Liver (tissue), 9 donors: Measurements from ENCODE around the gene PARD3. TPM values are rescaled to one million over a fixed set of nuclear protein-coding genes. Genes with fewer than 3 reads are reported as not detected.

ENCODE experiments used
- DNase-seq: peaks from one replicate; pipeline ENCODE4 v3.0.0-alpha.2; 2017; ENCODE audit warnings: low spot score
- H3K27ac ChIP-seq, 2 donors: one replicate each; pipeline ENCODE4 v1.7.0; 2013; ENCODE audit warnings: inconsistent platforms in 2 of 2, low read length in 2 of 2, control low read depth in 1 of 2, low read depth in 1 of 2, mild to moderate bottlenecking in 1 of 2
- H3K27me3 ChIP-seq, 4 donors: one replicate each; pipeline versions ENCODE4 v1.6.1 to v1.7.0; 2013; ENCODE audit warnings: low read length in 3 of 4, inconsistent platforms in 1 of 4, mild to moderate bottlenecking in 1 of 4, moderate library complexity in 1 of 4; ENCODE audit not compliant: control insufficient read depth in 4 of 4, insufficient read depth in 4 of 4
- H3K36me3 ChIP-seq, 4 donors: one replicate each; pipeline versions ENCODE4 v1.6.1 to v1.7.0; 2013; ENCODE audit warnings: low read length in 3 of 4, mild to moderate bottlenecking in 3 of 4, low read depth in 1 of 4, moderate library complexity in 1 of 4; ENCODE audit not compliant: control insufficient read depth in 4 of 4, insufficient read depth in 3 of 4
- H3K4me1 ChIP-seq, 4 donors: one replicate each; pipeline versions ENCODE4 v1.6.1 to v1.7.0; 2013; ENCODE audit warnings: low read length in 3 of 4, mild to moderate bottlenecking in 3 of 4, moderate library complexity in 1 of 4; ENCODE audit not compliant: control insufficient read depth in 4 of 4, insufficient read depth in 4 of 4
- H3K4me3 ChIP-seq, 3 donors: one replicate each; pipeline versions ENCODE4 v1.6.1 to v1.7.0; 2013; ENCODE audit warnings: low read length in 3 of 3, control low read depth in 1 of 3, low read depth in 1 of 3, mild to moderate bottlenecking in 1 of 3
- H3K9ac ChIP-seq, 2 donors: one replicate each; pipeline ENCODE4 v1.7.0; 2013; ENCODE audit warnings: low read length in 2 of 2, mild to moderate bottlenecking in 2 of 2, moderate library complexity in 2 of 2, control low read depth in 1 of 2, low read depth in 1 of 2
- H3K9me3 ChIP-seq, 4 donors: one replicate each; pipeline versions ENCODE4 v1.6.1 to v1.7.0; 2013; ENCODE audit warnings: low read length in 3 of 4; ENCODE audit not compliant: control insufficient read depth in 4 of 4
- CTCF ChIP-seq: fragments of 150-350 bp; IDR thresholded peaks from 2 replicates; pipeline ENCODE4 v1.5.1; 2017; ENCODE audit warnings: improper control_type of control experiment, low read depth, low read length; ENCODE audit not compliant: missing input control
- EGR1 ChIP-seq, 2 donors: IDR thresholded peaks; 2 replicates each; pipeline ENCODE4 v1.6.1; 2016 to 2018; ENCODE audit warnings: antibody characterized with exemption in 2 of 2, low read depth in 2 of 2
- FOXA1 ChIP-seq: IDR thresholded peaks from 2 replicates; pipeline ENCODE4 v1.6.1; 2016; ENCODE audit warnings: antibody characterized with exemption
- FOXA2 ChIP-seq: IDR thresholded peaks from 2 replicates; pipeline ENCODE4 v1.6.1; 2016; ENCODE audit warnings: antibody characterized with exemption
- GABPA ChIP-seq, 2 donors: IDR thresholded peaks in 1 of 2; conservative IDR thresholded peaks in 1 of 2; 2 replicates each; pipeline ENCODE4 v1.6.1; 2016; ENCODE audit warnings: antibody characterized with exemption in 2 of 2, mild to moderate bottlenecking in 1 of 2, moderate library complexity in 1 of 2
- HNF4A ChIP-seq, 2 donors: conservative IDR thresholded peaks; 2 replicates each; pipeline ENCODE4 v1.6.1; 2016; ENCODE audit warnings: antibody characterized with exemption in 2 of 2, mild to moderate bottlenecking in 2 of 2
- JUND ChIP-seq, 2 donors: IDR thresholded peaks; 2 replicates each; pipeline ENCODE4 v1.6.1; 2016; ENCODE audit warnings: antibody characterized with exemption in 2 of 2
- NR2F2 ChIP-seq: IDR thresholded peaks from 2 replicates; pipeline ENCODE4 v1.6.1; 2016; ENCODE audit warnings: antibody characterized with exemption
- TAF1 ChIP-seq: conservative IDR thresholded peaks from 2 replicates; pipeline ENCODE4 v1.6.1; 2016; ENCODE audit warnings: antibody characterized with exemption, mild to moderate bottlenecking
- WGBS: extraction: QIAGEN DNeasy Blood & Tissue Kit; methylation state at CpG from one replicate; pipeline ENCODE4 v1.1.7; 2013; 5-methylcytosine and 5-hydroxymethylcytosine counted together
- polyA plus RNA-seq, 2 donors: library from polyadenylated mRNA; stranded (reverse) in 1 of 2; unstranded in 1 of 2; fragments of 200-250 nt in 1 of 2; fragments of >200 nt in 1 of 2; fragmentation: Nextera tagmentation in 1 of 2; extraction: Ambion mirVana in 1 of 2; gene quantifications; one replicate each; pipeline versions ENCODE4 v1.2.1 to v1.2.3, GENCODE V29; 2013 to 2015
- total RNA-seq, 2 donors: library from RNA; depleted of rRNA; stranded (reverse); fragments of >200 nt; gene quantifications; one replicate each; pipeline ENCODE4 v1.2.3, GENCODE V29; 2014
- TF ChIP-seq, protein P1 (sequence below): IDR thresholded peaks from 2 replicates; pipeline ENCODE4 v1.6.1; 2016; ENCODE audit warnings: antibody characterized with exemption
- TF ChIP-seq, protein P2 (sequence below): IDR thresholded peaks from 2 replicates; pipeline ENCODE4 v1.6.1; 2016; ENCODE audit warnings: antibody characterized with exemption
- donor health status: healthy.
- donor health status: healthy.
- donor health status: healthy.
- donor health status: healthy.
- donor health status: healthy.

Gene PARD3
- total and polyA plus RNA-seq, 4 donors = 12.3 to 43.8 (median 13.5) TPM

- WGBS = 97% methylated on average over 3 of the region's 3 CpGs
- Histone ChIP-seq H3K4me3 (no peak overlapping the region), H3K36me3 (no peaks in the 10 kb centered on the region), H3K4me1 (no peaks in the 10 kb centered on the region), H3K27me3 (no peaks in the 10 kb centered on the region), H3K9ac (no peak overlapping the region), H3K27ac (no peak overlapping the region), H3K9me3 (no peaks in the 10 kb centered on the region)
- no peak for DNase-seq
- TF ChIP-seq FOXA1 = no peak
- no peak for TF ChIP-seq JUND (IDR thresholded peaks at IDR 0.05)
- no peak for TF ChIP-seq GABPA (IDR thresholded peaks at IDR 0.05 in 1 of 2, conservative IDR thresholded peaks at IDR 0.05 in 1 of 2)
- no peak for TF ChIP-seq FOXA2
- TF ChIP-seq NR2F2 = no peak
- no peak for TF ChIP-seq HNF4A (conservative IDR thresholded peaks at IDR 0.05)
- TF ChIP-seq, protein P1, sequence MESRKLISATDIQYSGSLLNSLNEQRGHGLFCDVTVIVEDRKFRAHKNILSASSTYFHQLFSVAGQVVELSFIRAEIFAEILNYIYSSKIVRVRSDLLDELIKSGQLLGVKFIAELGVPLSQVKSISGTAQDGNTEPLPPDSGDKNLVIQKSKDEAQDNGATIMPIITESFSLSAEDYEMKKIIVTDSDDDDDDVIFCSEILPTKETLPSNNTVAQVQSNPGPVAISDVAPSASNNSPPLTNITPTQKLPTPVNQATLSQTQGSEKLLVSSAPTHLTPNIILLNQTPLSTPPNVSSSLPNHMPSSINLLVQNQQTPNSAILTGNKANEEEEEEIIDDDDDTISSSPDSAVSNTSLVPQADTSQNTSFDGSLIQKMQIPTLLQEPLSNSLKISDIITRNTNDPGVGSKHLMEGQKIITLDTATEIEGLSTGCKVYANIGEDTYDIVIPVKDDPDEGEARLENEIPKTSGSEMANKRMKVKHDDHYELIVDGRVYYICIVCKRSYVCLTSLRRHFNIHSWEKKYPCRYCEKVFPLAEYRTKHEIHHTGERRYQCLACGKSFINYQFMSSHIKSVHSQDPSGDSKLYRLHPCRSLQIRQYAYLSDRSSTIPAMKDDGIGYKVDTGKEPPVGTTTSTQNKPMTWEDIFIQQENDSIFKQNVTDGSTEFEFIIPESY = no peak
These were observed 202.7 kb downstream of the PARD3 start for GRCh38 chr10:34612446-34612845.

- H3K27ac ChIP-seq = no peak overlapping the region
- no peak overlapping the region for H3K9ac ChIP-seq
- H3K4me1 ChIP-seq = no peaks in the 10 kb centered on the region
- H3K36me3 ChIP-seq = no peaks in the 10 kb centered on the region
- no peak for DNase-seq
- 94% methylated on average over 9 of the region's 9 CpGs for WGBS
- TF ChIP-seq CTCF = no peak
- TF ChIP-seq, protein P2, sequence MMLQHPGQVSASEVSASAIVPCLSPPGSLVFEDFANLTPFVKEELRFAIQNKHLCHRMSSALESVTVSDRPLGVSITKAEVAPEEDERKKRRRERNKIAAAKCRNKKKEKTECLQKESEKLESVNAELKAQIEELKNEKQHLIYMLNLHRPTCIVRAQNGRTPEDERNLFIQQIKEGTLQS = no peak
- H3K27me3 ChIP-seq = no peaks in the 10 kb centered on the region
- H3K4me3 ChIP-seq = no peak overlapping the region
- H3K9me3 ChIP-seq = no peaks in the 10 kb centered on the region
These were observed 205.7 kb downstream of the PARD3 start for GRCh38 chr10:34609287-34609940.

- H3K27me3 ChIP-seq = no peaks in the 10 kb centered on the region
- 78% methylated on average over 3 of the region's 3 CpGs for WGBS
- no peak for DNase-seq
- TF ChIP-seq NR2F2 (no peak), EGR1 (IDR thresholded peaks at IDR 0.05; ENCODE audit: low read depth in 2 of 2) (no peak), TAF1 (no peak)
- no peaks in the 10 kb centered on the region for H3K36me3 ChIP-seq
- no peaks in the 10 kb centered on the region for H3K9me3 ChIP-seq
- H3K4me3 ChIP-seq = no peak overlapping the region
- H3K27ac ChIP-seq = no peak overlapping the region
- peaks cover 0 to 2% (median 0%) of the 10 kb centered on the region in 4 donors for H3K4me1 ChIP-seq
- H3K9ac ChIP-seq = no peak overlapping the region
These were observed 207.2 kb downstream of the PARD3 start for GRCh38 chr10:34607894-34608293.
